KMS-11 (cell line): Measurements from ENCODE around the gene ZMYM1.
"Not testable (repeated sequence)": the region's sequence is repeated elsewhere in the genome, so short reads cannot be mapped to it uniquely, and the experiment has no call there.

ENCODE experiments used
- H2AFZ ChIP-seq: fragments of 200-600 bp; sonication (generic); 2 replicates; pipeline ENCODE4 v1.6.1; 2016; ENCODE audit warnings: antibody characterized with exemption, mixed run types, low read depth
- H3K27ac ChIP-seq: fragments of 200-600 bp; sonication (generic); 2 replicates; pipeline ENCODE4 v1.6.1; 2016; ENCODE audit warnings: mild to moderate bottlenecking, mixed run types
- H3K27me3 ChIP-seq: fragments of 200-600 bp; sonication (generic); 2 replicates; pipeline ENCODE4 v1.6.1; 2017; ENCODE audit warnings: mild to moderate bottlenecking, low read depth, mixed run types, moderate library complexity; ENCODE audit not compliant: insufficient read depth
- H3K36me3 ChIP-seq: fragments of 200-600 bp; sonication (generic); 2 replicates; pipeline ENCODE4 v1.6.1; 2017; ENCODE audit warnings: mild to moderate bottlenecking, mixed run types; ENCODE audit not compliant: insufficient read depth
- H3K4me1 ChIP-seq: fragments of 200-600 bp; sonication (generic); 2 replicates; pipeline ENCODE4 v1.6.1; 2016; ENCODE audit warnings: mild to moderate bottlenecking, low read depth, mixed run types; ENCODE audit not compliant: poor library complexity, severe bottlenecking
- H3K4me2 ChIP-seq: fragments of 200-600 bp; sonication (generic); 2 replicates; pipeline ENCODE4 v1.7.0; 2016; ENCODE audit warnings: mild to moderate bottlenecking, mixed run types
- H3K4me3 ChIP-seq: fragments of 200-600 bp; sonication (generic); IDR thresholded peaks from 2 replicates; pipeline ENCODE4 v1.6.1; 2017; ENCODE audit warnings: low read depth, low read length, mixed read lengths; ENCODE audit not compliant: insufficient read depth
- H3K79me2 ChIP-seq: fragments of 200-600 bp; sonication (generic); 2 replicates; pipeline ENCODE4 v1.6.1; 2016; ENCODE audit warnings: low read depth, mixed run types; ENCODE audit not compliant: insufficient read depth
- H3K9ac ChIP-seq: fragments of 200-600 bp; sonication (generic); 2 replicates; pipeline ENCODE4 v1.6.1; 2016; ENCODE audit warnings: mild to moderate bottlenecking, mixed run types
- H4K20me1 ChIP-seq: fragments of 200-600 bp; sonication (generic); 2 replicates; pipeline ENCODE4 v1.6.1; 2016; ENCODE audit warnings: mild to moderate bottlenecking, mixed run types; ENCODE audit not compliant: insufficient read depth
- CTCF ChIP-seq: fragments of 200-600 bp; sonication (generic); conservative IDR thresholded peaks from 2 replicates; pipeline ENCODE4 v1.6.1; 2017; ENCODE audit warnings: low read depth, mild to moderate bottlenecking, antibody characterized with exemption, low read length, moderate library complexity, mixed read lengths

ZMYM1 gene

GRCh38 chr1:35143737-35144508, 64.7 kb downstream of the ZMYM1 start:
- Histone ChIP-seq H3K79me2 (no peaks in the 10 kb centered on the region), H3K4me2 (no peak overlapping the region), H2AFZ (no peak overlapping the region), H3K36me3 (no peaks in the 10 kb centered on the region), H3K27ac (no peak overlapping the region), H3K9ac (no peak overlapping the region), H3K4me1 (no peaks in the 10 kb centered on the region), H3K4me3 (no peak overlapping the region), H4K20me1 (no peaks in the 10 kb centered on the region), H3K27me3 (no peaks in the 10 kb centered on the region)
- no peak for TF ChIP-seq CTCF

- H3K4me3 ChIP-seq, H3K4me2 ChIP-seq, H3K27me3 ChIP-seq, H3K27ac ChIP-seq, H2AFZ ChIP-seq, H3K79me2 ChIP-seq, H3K9ac ChIP-seq, H3K36me3 ChIP-seq, H4K20me1 ChIP-seq, H3K4me1 ChIP-seq: not testable (repeated sequence)
Observed at GRCh38 chr1:35145892-35146549, 66.8 kb downstream of the ZMYM1 start.

- no peak for TF ChIP-seq CTCF
- Histone ChIP-seq H2AFZ (no peak overlapping the region), H3K36me3 (no peaks in the 10 kb centered on the region), H3K4me1 (no peaks in the 10 kb centered on the region), H3K79me2 (no peaks in the 10 kb centered on the region), H3K27me3 (no peaks in the 10 kb centered on the region), H3K4me2 (no peak overlapping the region), H3K9ac (no peak overlapping the region), H3K27ac (no peak overlapping the region), H3K4me3 (no peak overlapping the region), H4K20me1 (no peaks in the 10 kb centered on the region)
Observed at GRCh38 chr1:35151220-35151619, 72.0 kb downstream of the ZMYM1 start.

- H2AFZ ChIP-seq, result no peak overlapping the region
- no peak for TF ChIP-seq CTCF
- H3K79me2 ChIP-seq, result no peaks in the 10 kb centered on the region
- H3K27ac ChIP-seq, result no peak overlapping the region
- no peak overlapping the region for H3K4me3 ChIP-seq
- H3K4me1 ChIP-seq, result peaks cover 8% of the 10 kb centered on the region
- no peaks in the 10 kb centered on the region for H4K20me1 ChIP-seq
- H3K9ac ChIP-seq, result no peak overlapping the region
- H3K27me3 ChIP-seq, result no peaks in the 10 kb centered on the region
- H3K36me3 ChIP-seq, result no peaks in the 10 kb centered on the region
- H3K4me2 ChIP-seq, result no peak overlapping the region
Observed at GRCh38 chr1:35164893-35165292, 85.7 kb downstream of the ZMYM1 start.
